Small intestine (tissue), 16 donors: ENCODE measurements around the gene BCCIP. TPM values are rescaled to one million over a fixed set of nuclear protein-coding genes. Genes with fewer than 3 reads are reported as not detected.

Experiments
- DNase-seq, 2 donors: peaks; one replicate each; pipeline versions ENCODE4 v3.0.0 to v3.0.0-alpha.2; 2013
- FAIRE-seq: peaks from 2 replicates; lab custom pipeline; 2012; peaks lifted over from hg19 to GRCh38; lab: Jason Lieb, UNC
- H3K27ac ChIP-seq, 3 donors: one replicate each; pipeline ENCODE4 v1.5.1; 2013; ENCODE audit warnings: low read length in 2 of 3, mild to moderate bottlenecking in 2 of 3, control low read depth in 1 of 3, inconsistent platforms in 1 of 3, low read depth in 1 of 3, moderate library complexity in 1 of 3
- H3K27me3 ChIP-seq, 3 donors: one replicate each; pipeline ENCODE4 v1.6.1; 2013; ENCODE audit warnings: low read length in 3 of 3, inconsistent platforms in 1 of 3; ENCODE audit not compliant: control insufficient read depth in 3 of 3, insufficient read depth in 3 of 3
- H3K36me3 ChIP-seq, 3 donors: one replicate each; pipeline ENCODE4 v1.6.1; 2013; ENCODE audit warnings: low read length in 3 of 3, inconsistent platforms in 1 of 3, low read depth in 1 of 3, mild to moderate bottlenecking in 1 of 3, moderate library complexity in 1 of 3; ENCODE audit not compliant: control insufficient read depth in 3 of 3, insufficient read depth in 2 of 3
- H3K4me1 ChIP-seq, 3 donors: one replicate each; pipeline ENCODE4 v1.6.1; 2013; ENCODE audit warnings: low read length in 2 of 3, inconsistent platforms in 1 of 3, low read depth in 1 of 3, mild to moderate bottlenecking in 1 of 3, moderate library complexity in 1 of 3; ENCODE audit not compliant: control insufficient read depth in 3 of 3, insufficient read depth in 2 of 3
- H3K4me3 ChIP-seq, 3 donors: one replicate each; pipeline ENCODE4 v1.5.1; 2013; ENCODE audit warnings: low read length in 3 of 3, control low read depth in 1 of 3, inconsistent platforms in 1 of 3, low read depth in 1 of 3, mild to moderate bottlenecking in 1 of 3, moderate library complexity in 1 of 3
- H3K9me3 ChIP-seq, 2 donors: one replicate each; pipeline ENCODE4 v1.6.1; 2013; ENCODE audit warnings: low read depth in 1 of 2, low read length in 1 of 2; ENCODE audit not compliant: control insufficient read depth in 2 of 2, insufficient read depth in 1 of 2
- WGBS, 3 donors: extraction: QIAGEN DNeasy Blood & Tissue Kit; methylation state at CpG; one replicate each; pipeline ENCODE4 v1.1.7; 2013; 5-methylcytosine and 5-hydroxymethylcytosine counted together
- long read RNA-seq, 10 donors: transcript quantifications; one replicate each; lab custom pipeline, GENCODE V29; 2026
- polyA plus RNA-seq, 4 donors: library from polyadenylated mRNA; stranded (reverse) in 3 of 4; unstranded in 1 of 4; fragments of 200-250 nt in 3 of 4; fragments of 120-200 nt in 1 of 4; gene quantifications; one replicate each; pipeline versions ENCODE4 v1.2.1 to v1.2.3, GENCODE V29; 2013
- donor health status: healthy with polysubstance abuse.
- donor health status: control.
- donor health status: control.
- donor health status: Bipolar disorder and iron deficiency.
- donor health status: healthy.

Gene BCCIP
- 10 to 100 TPM; 46.7 to 64.9 (median 55.3) TPM for polyA plus RNA-seq
- long read RNA-seq, donor 1, transcript BCCIP-201 (7 exons, 1,236 nt): major isoform, 13 of 120 reads
- long read RNA-seq, donor 1, transcript BCCIP-203 (8 exons, 1,433 nt): minor isoform, 12 of 120 reads
- long read RNA-seq, donor 1, transcript BCCIP-202 (7 exons, 2,337 nt): minor isoform, 9 of 120 reads
- long read RNA-seq, donor 1, partial matches to known transcripts: 41 of 120 reads
- long read RNA-seq, donor 1, other reads (novel, unspliced or antisense): 45 of 120 reads
- long read RNA-seq, donor 2, transcript BCCIP-201 (7 exons, 1,236 nt): major isoform, 5 of 37 reads
- long read RNA-seq, donor 2, partial matches to known transcripts: 28 of 37 reads
- long read RNA-seq, donor 2, other reads (novel, unspliced or antisense): 0 of 37 reads
- long read RNA-seq, donor 3, transcript BCCIP-203 (8 exons, 1,433 nt): major isoform, 5 of 17 reads
- long read RNA-seq, donor 3, partial matches to known transcripts: 6 of 17 reads
- long read RNA-seq, donor 3, other reads (novel, unspliced or antisense): 0 of 17 reads
- long read RNA-seq, donor 4: 0 reads
- long read RNA-seq, donor 5, partial matches to known transcripts: 35 of 38 reads
- long read RNA-seq, donor 5, other reads (novel, unspliced or antisense): 0 of 38 reads
- long read RNA-seq, donor 6, transcript BCCIP-203 (8 exons, 1,433 nt): major isoform, 6 of 31 reads
- long read RNA-seq, donor 6, transcript BCCIP-201 (7 exons, 1,236 nt): major isoform, 6 of 31 reads
- long read RNA-seq, donor 6, partial matches to known transcripts: 19 of 31 reads
- long read RNA-seq, donor 6, other reads (novel, unspliced or antisense): 0 of 31 reads
- long read RNA-seq, donor 7: 0 reads
- long read RNA-seq, donor 8, partial matches to known transcripts: 0 of 2 reads
- long read RNA-seq, donor 8, other reads (novel, unspliced or antisense): 0 of 2 reads
- long read RNA-seq, donor 9, transcript BCCIP-203 (8 exons, 1,433 nt): major isoform, 5 of 8 reads
- long read RNA-seq, donor 9, partial matches to known transcripts: 0 of 8 reads
- long read RNA-seq, donor 9, other reads (novel, unspliced or antisense): 0 of 8 reads
- long read RNA-seq, donor 10, transcript BCCIP-201 (7 exons, 1,236 nt): minor isoform, 9 of 112 reads
- long read RNA-seq, donor 10, transcript BCCIP-202 (7 exons, 2,337 nt): major isoform, 11 of 112 reads
- long read RNA-seq, donor 10, partial matches to known transcripts: 82 of 112 reads
- long read RNA-seq, donor 10, other reads (novel, unspliced or antisense): 6 of 112 reads

GRCh38 chr10:125822878-125823662, at the start of gene BCCIP, which contains the start of gene UROS:
BCCIP (plus strand) TSS chr10:125823546; CDS start chr10:125823558, 12 bp downstream.
UROS (minus strand) TSS chr10:125823258; CDS start chr10:125816499, 6,759 bp downstream.
- Histone ChIP-seq H3K36me3 (peaks cover 3 to 7% (median 3%) of the 10 kb centered on the region in 3 donors), H3K4me1 (peaks cover 0 to 12% (median 8%) of the 10 kb centered on the region in 3 donors), H3K27me3 (no peaks in the 10 kb centered on the region), H3K9me3 (no peaks in the 10 kb centered on the region), H3K4me3 (peak within 1 kb of the TSS; percentile 71 to 80 (median 75)), H3K27ac (peak within 1 kb of the TSS; percentile 23 to 86 (median 76))
- WGBS, 3 donors: 0% methylated on average over 66 to 74 of the region's 74 CpGs
- FAIRE-seq (no peak), DNase-seq (peak; percentile 92 to 95)

- Histone ChIP-seq H3K27me3 (no peaks in the 10 kb centered on the region), H3K27ac (no peak overlapping the region), H3K36me3 (peaks cover 0 to 5% (median 0%) of the 10 kb centered on the region in 3 donors), H3K4me1 (no peaks in the 10 kb centered on the region), H3K9me3 (no peaks in the 10 kb centered on the region), H3K4me3 (no peak overlapping the region)
- no peak for DNase-seq
- WGBS, 3 donors: 79 to 89% (median 87%) methylated on average over 49 to 75 of the region's 75 CpGs
- FAIRE-seq: no peak
Observed at GRCh38 chr10:125773687-125774543, 49.4 kb upstream of the BCCIP start.

GRCh38 chr10:125774581-125775191, 48.7 kb upstream of the BCCIP start:
- H3K27me3 ChIP-seq: no peaks in the 10 kb centered on the region
- WGBS, 3 donors: 85 to 91% (median 90%) methylated on average over 30 to 32 of the region's 32 CpGs

GRCh38 chr10:125775491-125776106, 47.7 kb upstream of the BCCIP start, which contains the start of gene MMP21:
MMP21 (minus strand) TSS chr10:125775821; CDS start chr10:125775821, 0 bp downstream.
- no peak for FAIRE-seq
- Histone ChIP-seq H3K27ac (no peak within 1 kb of the TSS), H3K27me3 (no peaks in the 10 kb centered on the region), H3K4me1 (no peaks in the 10 kb centered on the region), H3K36me3 (no peaks in the 10 kb centered on the region), H3K4me3 (no peak within 1 kb of the TSS), H3K9me3 (peaks cover 0 to 9% of the 10 kb centered on the region in 2 donors)
- DNase-seq: no peak
- WGBS, 3 donors: 91 to 95% (median 94%) methylated on average over 25 to 26 of the region's 26 CpGs

More at GRCh38 chr10:125774581-125775191, 48.7 kb upstream of the BCCIP start:
- H3K9me3 ChIP-seq: peaks cover 0 to 2% of the 10 kb centered on the region in 2 donors
- no peak overlapping the region for H3K27ac ChIP-seq
- no peaks in the 10 kb centered on the region for H3K4me1 ChIP-seq
- DNase-seq: no peak
- H3K4me3 ChIP-seq: no peak overlapping the region
- no peaks in the 10 kb centered on the region for H3K36me3 ChIP-seq
- no peak for FAIRE-seq

- WGBS, 3 donors: 83 to 92% (median 87%) methylated on average over 9 of the region's 9 CpGs
- Histone ChIP-seq H3K4me1 (no peaks in the 10 kb centered on the region), H3K36me3 (no peaks in the 10 kb centered on the region), H3K27ac (no peak overlapping the region), H3K4me3 (no peak overlapping the region), H3K27me3 (no peaks in the 10 kb centered on the region), H3K9me3 (peaks cover 0 to 9% of the 10 kb centered on the region in 2 donors)
- DNase-seq (no peak), FAIRE-seq (no peak)
Observed at GRCh38 chr10:125777806-125778205, 45.5 kb upstream of the BCCIP start.

- Histone ChIP-seq H3K4me3 (no peak overlapping the region), H3K27ac (no peak overlapping the region), H3K36me3 (no peaks in the 10 kb centered on the region), H3K9me3 (peaks cover 0 to 9% of the 10 kb centered on the region in 2 donors), H3K27me3 (no peaks in the 10 kb centered on the region), H3K4me1 (no peaks in the 10 kb centered on the region)
- FAIRE-seq (no peak), DNase-seq (no peak)
- 56 to 65% (median 63%) methylated on average over 5 of the region's 5 CpGs for WGBS, 3 donors
Observed at GRCh38 chr10:125778556-125778955, 44.8 kb upstream of the BCCIP start.
